SK-N-SH treated with all-trans-retinoic acid at 6 μM for 48 hours (cell line): ENCODE results near the gene PDZD2.

Experiments
- ZFP3 ChIP-seq: fragments of 250-450 bp; sonication (Bioruptor Pico); IDR thresholded peaks from 2 replicates; pipeline ENCODE4 v1.5.0; 2020; ENCODE audit warnings: mild to moderate bottlenecking, moderate library complexity
- ZNF565 ChIP-seq: fragments of 450-650 bp; formaldehyde crosslinking; conservative IDR thresholded peaks from 2 replicates; pipeline ENCODE4 v1.5.0; 2020; ENCODE audit warnings: low read depth, mild to moderate bottlenecking, moderate library complexity

DNA sequence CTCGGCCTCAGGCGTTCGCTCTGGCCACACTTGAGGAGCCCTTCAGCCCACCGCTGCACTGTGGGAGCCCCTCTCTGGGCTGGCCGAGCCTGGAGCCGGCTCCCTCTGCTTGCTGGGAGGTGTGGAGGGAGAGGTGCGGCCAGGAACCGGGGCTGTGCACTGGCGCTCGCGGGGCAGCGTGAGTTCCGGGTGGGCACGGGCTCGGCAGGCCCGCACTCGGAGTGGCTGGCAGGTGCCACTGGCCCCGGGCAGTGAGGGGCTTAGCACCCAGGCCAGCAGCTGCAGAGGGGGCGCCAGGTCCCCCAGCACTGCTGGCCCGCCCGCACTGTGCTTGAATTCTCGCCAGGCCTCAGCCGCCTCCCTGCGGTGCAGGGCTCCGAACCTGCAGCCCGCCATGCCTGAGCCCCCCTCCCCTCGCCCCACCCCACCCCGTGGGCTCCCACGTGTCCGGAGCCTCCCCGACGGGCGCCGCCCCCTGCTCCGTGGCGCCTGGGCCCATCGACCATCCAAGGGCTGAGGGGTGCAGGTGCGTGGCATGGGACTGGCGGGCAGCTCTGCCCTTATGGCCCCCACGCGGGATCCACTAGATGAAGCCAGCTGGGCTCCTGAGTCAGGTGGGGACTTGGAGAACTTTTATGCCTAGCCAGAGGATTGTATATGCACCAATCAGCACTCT lies 138.2 kb downstream of the PDZD2 start:
- TF ChIP-seq ZNF565 (no peak), ZFP3 (CRISPR knock-in tag) (no peak)
